GM23338 (cell line): ENCODE results near the gene CHCHD3.

Source experiments
- CREB1 ChIP-seq: fragments of 250-450 bp; sonication (Bioruptor Pico); IDR thresholded peaks from 2 replicates; pipeline ENCODE4 v1.5.0; 2020; ENCODE audit warnings: low read depth, mild to moderate bottlenecking, moderate library complexity
- CTCF ChIP-seq, 2 experiments: fragments of 200-600 bp in 1 of 2; sonication (generic) in 1 of 2; conservative IDR thresholded peaks; 2 replicates each; pipeline versions ENCODE4 v1.5.1 to v1.6.1; 2016 to 2017; ENCODE audit warnings: antibody characterized with exemption in 2 of 2, low read depth in 2 of 2, mild to moderate bottlenecking in 2 of 2, moderate library complexity in 1 of 2
- EZH2 ChIP-seq: fragments of 200-600 bp; sonication (generic); IDR thresholded peaks from one replicate; pipeline ENCODE4 v1.8.0; 2017; ENCODE audit warnings: antibody characterized with exemption, mild to moderate bottlenecking, low read depth; ENCODE audit not compliant: unreplicated experiment
- EZH2phosphoT487 ChIP-seq: fragments of 200-600 bp; sonication (generic); IDR thresholded peaks from one replicate; pipeline ENCODE4 v1.8.1; 2018; ENCODE audit warnings: antibody characterized with exemption; ENCODE audit not compliant: unreplicated experiment
- JUNB ChIP-seq: IDR thresholded peaks from one replicate; pipeline ENCODE4 v1.6.1; 2016; ENCODE audit warnings: antibody characterized with exemption; ENCODE audit not compliant: unreplicated experiment
- NANOG ChIP-seq: IDR thresholded peaks from 2 replicates; pipeline ENCODE4 v1.6.1; 2016; ENCODE audit warnings: antibody characterized with exemption, borderline replicate concordance
- POLR2AphosphoS5 ChIP-seq: IDR thresholded peaks from 2 replicates; pipeline ENCODE4 v1.6.1; 2016; ENCODE audit warnings: antibody characterized with exemption, low read depth
- STAT1 ChIP-seq: IDR thresholded peaks from one replicate; pipeline ENCODE4 v1.6.1; 2016; ENCODE audit warnings: antibody characterized with exemption; ENCODE audit not compliant: unreplicated experiment
- ZNF331 ChIP-seq: fragments of 250-450 bp; sonication (Bioruptor Pico); IDR thresholded peaks from 2 replicates; pipeline ENCODE4 v1.5.0; 2020; ENCODE audit warnings: low read depth, mild to moderate bottlenecking, moderate library complexity
- TF ChIP-seq, protein P1 (sequence below): IDR thresholded peaks from one replicate; pipeline ENCODE4 v1.6.1; 2018; ENCODE audit warnings: antibody characterized with exemption; ENCODE audit not compliant: unreplicated experiment

DNA sequence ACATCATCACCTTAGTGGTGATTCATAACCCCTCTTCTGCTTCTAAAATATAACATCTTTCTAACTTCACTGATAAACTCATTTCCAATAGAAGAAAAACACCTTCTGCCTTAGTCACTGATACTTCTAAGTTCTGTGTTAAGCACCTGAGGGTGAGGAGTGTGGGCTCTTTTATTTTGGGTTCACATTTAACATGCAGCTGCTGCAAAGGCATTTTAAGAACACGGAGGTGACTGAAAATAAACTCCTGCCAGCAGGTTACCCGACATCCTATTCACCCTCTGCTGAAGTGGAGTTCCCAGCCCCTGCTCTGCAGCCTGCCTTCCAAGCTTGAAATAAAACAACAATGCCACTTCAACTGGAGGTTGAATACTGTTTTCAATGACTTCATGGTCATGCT lies 302.7 kb downstream of the CHCHD3 start:
- TF ChIP-seq, protein P1, sequence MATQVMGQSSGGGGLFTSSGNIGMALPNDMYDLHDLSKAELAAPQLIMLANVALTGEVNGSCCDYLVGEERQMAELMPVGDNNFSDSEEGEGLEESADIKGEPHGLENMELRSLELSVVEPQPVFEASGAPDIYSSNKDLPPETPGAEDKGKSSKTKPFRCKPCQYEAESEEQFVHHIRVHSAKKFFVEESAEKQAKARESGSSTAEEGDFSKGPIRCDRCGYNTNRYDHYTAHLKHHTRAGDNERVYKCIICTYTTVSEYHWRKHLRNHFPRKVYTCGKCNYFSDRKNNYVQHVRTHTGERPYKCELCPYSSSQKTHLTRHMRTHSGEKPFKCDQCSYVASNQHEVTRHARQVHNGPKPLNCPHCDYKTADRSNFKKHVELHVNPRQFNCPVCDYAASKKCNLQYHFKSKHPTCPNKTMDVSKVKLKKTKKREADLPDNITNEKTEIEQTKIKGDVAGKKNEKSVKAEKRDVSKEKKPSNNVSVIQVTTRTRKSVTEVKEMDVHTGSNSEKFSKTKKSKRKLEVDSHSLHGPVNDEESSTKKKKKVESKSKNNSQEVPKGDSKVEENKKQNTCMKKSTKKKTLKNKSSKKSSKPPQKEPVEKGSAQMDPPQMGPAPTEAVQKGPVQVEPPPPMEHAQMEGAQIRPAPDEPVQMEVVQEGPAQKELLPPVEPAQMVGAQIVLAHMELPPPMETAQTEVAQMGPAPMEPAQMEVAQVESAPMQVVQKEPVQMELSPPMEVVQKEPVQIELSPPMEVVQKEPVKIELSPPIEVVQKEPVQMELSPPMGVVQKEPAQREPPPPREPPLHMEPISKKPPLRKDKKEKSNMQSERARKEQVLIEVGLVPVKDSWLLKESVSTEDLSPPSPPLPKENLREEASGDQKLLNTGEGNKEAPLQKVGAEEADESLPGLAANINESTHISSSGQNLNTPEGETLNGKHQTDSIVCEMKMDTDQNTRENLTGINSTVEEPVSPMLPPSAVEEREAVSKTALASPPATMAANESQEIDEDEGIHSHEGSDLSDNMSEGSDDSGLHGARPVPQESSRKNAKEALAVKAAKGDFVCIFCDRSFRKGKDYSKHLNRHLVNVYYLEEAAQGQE, result no peak
- TF ChIP-seq CTCF (conservative IDR thresholded peaks at IDR 0.05; ENCODE audit: low read depth in 2 of 2), result no peak
- TF ChIP-seq STAT1, result no peak
- TF ChIP-seq EZH2, result no peak
- no peak for TF ChIP-seq POLR2AphosphoS5
- TF ChIP-seq NANOG, result no peak
- TF ChIP-seq EZH2phosphoT487, result no peak
- no peak for TF ChIP-seq JUNB
- TF ChIP-seq CREB1 (CRISPR knock-in tag), result no peak
- no peak for TF ChIP-seq ZNF331 (CRISPR knock-in tag)
